DOHH2 (cell line): Measurements from ENCODE around the gene ZNF346.

Experiments used
- H3F3A ChIP-seq: fragments of 200-600 bp; sonication (generic), shearing (Covaris generic); 2 replicates; pipeline ENCODE4 v1.6.0; 2016; ENCODE audit warnings: antibody characterized with exemption, mild to moderate bottlenecking; ENCODE audit not compliant: control insufficient read depth, insufficient read depth
- H3K27ac ChIP-seq: fragments of 200-600 bp; sonication (generic); 2 replicates; pipeline ENCODE4 v1.5.1; 2014; ENCODE audit warnings: low read depth, mild to moderate bottlenecking, low read length, moderate library complexity
- H3K27me3 ChIP-seq: fragments of 200-600 bp; sonication (generic); 2 replicates; pipeline ENCODE4 v1.6.1; 2014; ENCODE audit warnings: mild to moderate bottlenecking, low read length, mixed read lengths; ENCODE audit not compliant: control insufficient read depth
- H3K36me3 ChIP-seq: fragments of 200-600 bp; sonication (generic); 2 replicates; pipeline ENCODE4 v1.6.1; 2014; ENCODE audit warnings: mild to moderate bottlenecking, low read length, moderate library complexity, mixed read lengths; ENCODE audit not compliant: control insufficient read depth
- H3K4me1 ChIP-seq: fragments of 200-600 bp; sonication (generic); 2 replicates; pipeline ENCODE4 v1.6.1; 2014; ENCODE audit warnings: mild to moderate bottlenecking, low read length, mixed read lengths; ENCODE audit not compliant: control insufficient read depth
- H3K4me2 ChIP-seq: fragments of 200-600 bp; sonication (generic); 2 replicates; pipeline ENCODE4 v1.6.0; 2014; ENCODE audit warnings: mild to moderate bottlenecking, low read length, moderate library complexity
- H3K4me3 ChIP-seq: fragments of 200-600 bp; sonication (generic); 2 replicates; pipeline ENCODE4 v1.5.1; 2014; ENCODE audit warnings: mild to moderate bottlenecking, low read length, mixed read lengths
- H3K79me2 ChIP-seq: fragments of 200-600 bp; sonication (generic); 2 replicates; pipeline ENCODE4 v1.6.1; 2014; ENCODE audit warnings: mild to moderate bottlenecking, low read length, mixed read lengths; ENCODE audit not compliant: control insufficient read depth
- H3K9me2 ChIP-seq: fragments of 200-600 bp; sonication (generic); replicated peaks from 2 replicates; pipeline ENCODE4 v1.6.1; 2014; ENCODE audit warnings: mild to moderate bottlenecking, low read length, mixed read lengths; ENCODE audit not compliant: control insufficient read depth
- H3K9me3 ChIP-seq: fragments of 200-600 bp; sonication (generic); 2 replicates; pipeline ENCODE4 v1.6.1; 2014; ENCODE audit warnings: antibody characterized with exemption, low read length, mixed read lengths; ENCODE audit not compliant: control insufficient read depth, insufficient read depth
- H4K20me1 ChIP-seq: fragments of 200-600 bp; sonication (generic); 2 replicates; pipeline ENCODE4 v1.6.0; 2014; ENCODE audit warnings: low read depth, mild to moderate bottlenecking, antibody characterized with exemption, low read length, moderate library complexity; ENCODE audit not compliant: control insufficient read depth, insufficient read depth
- CTCF ChIP-seq: fragments of 200-600 bp; sonication (generic); IDR thresholded peaks from one replicate; pipeline ENCODE4 v1.5.1; 2014; ENCODE audit warnings: antibody characterized with exemption, mild to moderate bottlenecking, low read depth, low read length; ENCODE audit not compliant: poor library complexity, severe bottlenecking
- EZH2phosphoT487 ChIP-seq: fragments of 200-600 bp; sonication (generic); IDR thresholded peaks from 2 replicates; pipeline ENCODE4 v1.6.1; 2017; ENCODE audit warnings: borderline replicate concordance, mild to moderate bottlenecking, antibody characterized with exemption, low read length, moderate library complexity, mixed read lengths

Gene ZNF346

GRCh38 chr5:177043114-177043513 is 20.6 kb downstream of the ZNF346 start:
- Histone ChIP-seq H3K36me3 (peaks cover 63% of the 10 kb centered on the region), H3K4me3 (no peak overlapping the region), H3K4me2 (no peak overlapping the region), H3K27ac (no peak overlapping the region), H3F3A (no peaks in the 10 kb centered on the region), H3K79me2 (peaks cover 19% of the 10 kb centered on the region), H3K27me3 (no peaks in the 10 kb centered on the region), H3K9me2 (no peaks in the 10 kb centered on the region), H3K9me3 (no peaks in the 10 kb centered on the region), H3K4me1 (no peaks in the 10 kb centered on the region), H4K20me1 (no peaks in the 10 kb centered on the region)
- TF ChIP-seq EZH2phosphoT487, result no peak
- TF ChIP-seq CTCF, result no peak

GRCh38 chr5:177043958-177044357 is 21.5 kb downstream of the ZNF346 start:
- H3K36me3 ChIP-seq, result peaks cover 68% of the 10 kb centered on the region
- TF ChIP-seq EZH2phosphoT487 (no peak), CTCF (no peak)

GRCh38 chr5:177044641-177045040 is 22.1 kb downstream of the ZNF346 start:
- H3K4me1 ChIP-seq, result no peaks in the 10 kb centered on the region
- H3K36me3 ChIP-seq, result peaks cover 69% of the 10 kb centered on the region
- H3F3A ChIP-seq, result no peaks in the 10 kb centered on the region
- no peaks in the 10 kb centered on the region for H3K9me3 ChIP-seq
- no peak overlapping the region for H3K27ac ChIP-seq
- TF ChIP-seq CTCF, result no peak
- no peak for TF ChIP-seq EZH2phosphoT487
- no peaks in the 10 kb centered on the region for H3K27me3 ChIP-seq
- H4K20me1 ChIP-seq, result no peaks in the 10 kb centered on the region
- no peak overlapping the region for H3K4me2 ChIP-seq
- no peak overlapping the region for H3K4me3 ChIP-seq
- H3K79me2 ChIP-seq, result peaks cover 5% of the 10 kb centered on the region; the same call in 1 of the 2 replicates
- H3K9me2 ChIP-seq, result no peaks in the 10 kb centered on the region

More at GRCh38 chr5:177043958-177044357, 21.5 kb downstream of the ZNF346 start:
- Histone ChIP-seq H4K20me1 (no peaks in the 10 kb centered on the region), H3K27ac (no peak overlapping the region), H3K27me3 (no peaks in the 10 kb centered on the region), H3K9me2 (no peaks in the 10 kb centered on the region), H3K79me2 (peaks cover 11% of the 10 kb centered on the region), H3K9me3 (no peaks in the 10 kb centered on the region), H3F3A (no peaks in the 10 kb centered on the region), H3K4me1 (no peaks in the 10 kb centered on the region), H3K4me3 (no peak overlapping the region), H3K4me2 (no peak overlapping the region)
